Aorta (tissue), 5 donors: ENCODE results near the gene QSOX2. TPM values are rescaled to one million over a fixed set of nuclear protein-coding genes. Genes with fewer than 3 reads are reported as not detected.

ENCODE experiments used
- ATAC-seq: fragments of 200-7000 bp; cut with Tn5 transposase; one replicate; pipeline ENCODE4 v1.9.1; 2022; ENCODE audit warnings: moderate library complexity; ENCODE audit not compliant: low FRiP score
- DNase-seq, 2 donors: peaks; one replicate each; pipeline ENCODE4 v3.0.0-alpha.2; 2020
- H3K27ac ChIP-seq, 2 donors: one replicate each; pipeline ENCODE4 v1.5.1; 2013; ENCODE audit warnings: low read length in 2 of 2, mild to moderate bottlenecking in 2 of 2, moderate library complexity in 2 of 2, control low read depth in 1 of 2, inconsistent platforms in 1 of 2, low read depth in 1 of 2
- H3K27me3 ChIP-seq, 2 donors: one replicate each; pipeline ENCODE4 v1.6.1; 2013; ENCODE audit warnings: control low read depth in 1 of 2, low read length in 1 of 2, mild to moderate bottlenecking in 1 of 2, moderate library complexity in 1 of 2; ENCODE audit not compliant: insufficient read depth in 2 of 2, control insufficient read depth in 1 of 2
- H3K36me3 ChIP-seq, 2 donors: one replicate each; pipeline ENCODE4 v1.6.1; 2013; ENCODE audit warnings: control low read depth in 1 of 2, low read length in 1 of 2, mild to moderate bottlenecking in 1 of 2; ENCODE audit not compliant: insufficient read depth in 2 of 2, control insufficient read depth in 1 of 2
- H3K4me1 ChIP-seq, 2 donors: one replicate each; pipeline ENCODE4 v1.6.1; 2013; ENCODE audit warnings: low read length in 2 of 2, control low read depth in 1 of 2, mild to moderate bottlenecking in 1 of 2, moderate library complexity in 1 of 2; ENCODE audit not compliant: insufficient read depth in 2 of 2, control insufficient read depth in 1 of 2
- H3K4me3 ChIP-seq, 2 donors: one replicate each; pipeline ENCODE4 v1.5.1; 2013; ENCODE audit warnings: low read length in 2 of 2, control low read depth in 1 of 2, mild to moderate bottlenecking in 1 of 2
- H3K9me3 ChIP-seq: one replicate; pipeline ENCODE4 v1.6.1; 2013; ENCODE audit warnings: mild to moderate bottlenecking, low read length; ENCODE audit not compliant: control insufficient read depth
- WGBS, 2 donors: extraction: QIAGEN DNeasy Blood & Tissue Kit; methylation state at CpG; one replicate each; pipeline ENCODE4 v1.1.7; 2013; 5-methylcytosine and 5-hydroxymethylcytosine counted together
- intact Hi-C, 2 donors: fragments of 100-400 bp; cut with DNase I; formaldehyde crosslinking; loops; one replicate each; pipeline versions ENCODE4 v1.14.2 to v1.15.0; 2022
- polyA plus RNA-seq, 2 donors: library from polyadenylated mRNA; stranded (reverse); fragments of 200-250 nt; gene quantifications; one replicate each; pipeline ENCODE4 v1.2.3, GENCODE V29; 2013
- total RNA-seq, 2 donors: library from RNA; stranded (reverse); fragmentation: NEBNext Ultra II Directional; extraction: Animal tissue kit (Norgen Biotek cat#: 25700); gene quantifications; one replicate each; pipeline ENCODE4 v1.2.1, GENCODE V29; 2021
- donor health status: healthy with polysubstance abuse.
- donor health status: Bipolar disorder and iron deficiency.
- donor health status: DM: no; HTN: no; CAD: no.
- donor health status: DM: no; HTN: no; CAD: no.
- donor health status: DM: yes; HTN: yes; CAD: no.

Gene QSOX2
- total and polyA plus RNA-seq, 4 donors, result 1.0 to 7.9 (median 6.3) TPM

DNA sequence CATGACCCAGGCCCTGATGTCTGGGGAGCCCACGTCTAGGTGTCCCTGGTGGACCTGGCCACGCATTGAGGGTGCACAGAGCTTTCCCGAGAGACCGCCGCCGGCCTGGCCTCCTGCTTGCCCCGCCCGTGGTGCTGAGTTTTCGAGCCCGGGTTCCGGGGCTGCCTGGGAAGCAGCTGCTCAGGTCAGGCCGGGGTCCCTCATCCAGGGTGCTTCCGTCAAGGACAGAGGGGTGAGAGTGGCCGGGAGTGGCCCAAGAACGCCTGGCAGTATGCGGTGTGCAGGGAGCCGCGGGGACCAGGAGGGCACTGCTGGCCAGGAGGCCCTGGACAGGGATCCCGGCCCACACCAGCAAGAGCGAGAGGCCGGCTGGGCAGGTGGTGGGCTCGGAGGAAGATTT lies 38.7 kb upstream of the QSOX2 start:
- Histone ChIP-seq H3K27me3 (no peaks in the 10 kb centered on the region), H3K4me3 (no peak overlapping the region), H3K4me1 (no peaks in the 10 kb centered on the region), H3K36me3 (no peaks in the 10 kb centered on the region), H3K27ac (no peak overlapping the region), H3K9me3 (no peaks in the 10 kb centered on the region)
- 71% methylated on average over 22 of the region's 22 CpGs for WGBS, 2 donors
- no peak for DNase-seq
- intact Hi-C loops, result loop anchor here in 1 of 2 donors (10.0 kb wide), 1 partner anchor 110 kb away; no protein-coding TSS in a partner anchor
- ATAC-seq, result no peak

DNA sequence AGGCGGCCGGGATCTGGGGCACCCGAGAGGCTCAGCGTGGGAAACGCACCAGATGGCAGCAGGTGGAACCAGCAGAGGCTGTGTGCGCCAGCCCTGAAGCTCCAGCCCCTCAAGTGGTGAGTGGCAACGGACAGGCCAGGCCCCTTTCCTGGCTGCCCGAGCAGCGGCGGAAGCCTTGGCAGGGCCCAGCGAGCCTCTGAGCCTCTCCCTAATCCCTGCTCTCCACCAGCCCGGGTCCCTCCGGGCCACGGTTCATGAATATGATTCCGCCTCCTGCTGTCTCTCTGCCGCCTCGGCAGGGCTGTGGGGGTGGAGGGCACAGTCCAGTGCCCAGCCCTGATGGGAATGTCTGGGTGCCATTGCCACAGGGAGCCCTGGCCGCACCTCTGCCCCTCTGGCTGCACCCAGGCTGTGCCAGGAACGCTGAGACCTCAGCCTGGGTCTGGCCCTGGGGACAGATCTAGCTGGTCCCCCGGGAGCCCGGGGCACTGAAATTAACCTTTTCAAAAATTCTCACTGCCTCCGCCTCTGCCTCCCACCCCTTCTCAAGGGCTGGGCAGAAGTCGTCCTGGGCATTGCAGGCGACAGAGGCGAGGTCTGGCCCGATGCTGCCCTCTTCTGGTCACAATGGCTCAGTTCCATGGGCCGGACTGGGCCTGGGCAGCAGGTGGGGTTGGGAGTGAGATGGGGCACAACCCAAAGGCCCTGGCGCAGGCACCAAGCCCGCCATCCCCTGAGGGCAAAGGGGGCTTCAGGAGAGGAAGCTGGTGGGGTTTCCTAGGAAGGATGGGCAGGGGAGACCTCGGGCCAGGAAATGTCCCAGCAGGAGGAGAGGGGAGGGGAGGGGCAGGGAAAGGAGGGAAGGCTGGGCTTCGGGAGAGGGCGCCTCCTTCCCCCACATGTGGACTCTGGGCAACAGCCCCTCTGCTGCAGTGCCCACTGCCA lies 38.0 kb upstream of the QSOX2 start:
- peak overlapping the region in 1 of 2 donors; percentile 17 for H3K4me3 ChIP-seq
- no peaks in the 10 kb centered on the region for H3K4me1 ChIP-seq
- no peaks in the 10 kb centered on the region for H3K27me3 ChIP-seq
- peak overlapping the region in 1 of 2 donors; percentile 8 for H3K27ac ChIP-seq
- H3K36me3 ChIP-seq, result no peaks in the 10 kb centered on the region
- peak; percentile 90 for ATAC-seq
- no peaks in the 10 kb centered on the region for H3K9me3 ChIP-seq
- intact Hi-C loops, result loop anchor here in 1 of 2 donors (10.0 kb wide), 1 partner anchor 109 kb away; no protein-coding TSS in a partner anchor
- 1 to 3% methylated on average over 30 to 31 of the region's 32 CpGs for WGBS, 2 donors
- DNase-seq, result peak; percentile 84 to 93

DNA sequence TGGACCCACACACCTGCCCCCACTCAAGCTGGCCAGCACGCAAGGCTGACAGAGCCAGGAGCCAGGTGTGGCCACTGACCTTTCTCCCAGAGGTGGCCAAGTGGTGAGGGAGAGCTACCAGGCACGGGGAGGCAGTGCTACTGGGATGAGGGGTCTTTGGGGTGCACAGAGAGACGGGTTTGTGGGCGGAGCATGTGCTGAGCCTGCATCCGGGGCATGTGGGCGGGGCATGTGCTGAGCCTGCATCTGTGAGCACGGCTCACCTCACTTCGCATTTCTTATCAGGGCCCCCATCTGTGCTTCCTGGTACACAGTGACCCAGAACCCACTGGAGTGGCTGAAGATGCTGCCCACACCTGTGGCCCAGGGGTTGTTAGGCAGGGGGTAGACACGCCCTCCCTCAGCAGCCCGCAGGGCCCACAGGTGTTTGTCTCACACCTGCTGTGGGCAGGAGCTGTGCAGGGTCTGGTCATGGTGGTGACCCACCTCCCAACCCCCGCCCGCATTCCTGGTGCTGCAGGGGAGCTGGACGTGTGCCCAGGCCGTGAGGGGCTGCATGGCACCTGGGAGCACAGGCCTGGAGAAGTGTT lies 36.8 kb upstream of the QSOX2 start:
- H3K9me3 ChIP-seq, result no peaks in the 10 kb centered on the region
- DNase-seq (no peak), ATAC-seq (no peak)
- no peak overlapping the region for H3K4me3 ChIP-seq
- intact Hi-C loops, result loop anchor here in 1 of 2 donors (10.0 kb wide), 1 partner anchor 108 kb away; no protein-coding TSS in a partner anchor
- H3K4me1 ChIP-seq, result no peaks in the 10 kb centered on the region
- no peaks in the 10 kb centered on the region for H3K27me3 ChIP-seq
- H3K27ac ChIP-seq, result no peak overlapping the region
- H3K36me3 ChIP-seq, result no peaks in the 10 kb centered on the region
- 75 to 78% methylated on average over 14 of the region's 14 CpGs for WGBS, 2 donors

DNA sequence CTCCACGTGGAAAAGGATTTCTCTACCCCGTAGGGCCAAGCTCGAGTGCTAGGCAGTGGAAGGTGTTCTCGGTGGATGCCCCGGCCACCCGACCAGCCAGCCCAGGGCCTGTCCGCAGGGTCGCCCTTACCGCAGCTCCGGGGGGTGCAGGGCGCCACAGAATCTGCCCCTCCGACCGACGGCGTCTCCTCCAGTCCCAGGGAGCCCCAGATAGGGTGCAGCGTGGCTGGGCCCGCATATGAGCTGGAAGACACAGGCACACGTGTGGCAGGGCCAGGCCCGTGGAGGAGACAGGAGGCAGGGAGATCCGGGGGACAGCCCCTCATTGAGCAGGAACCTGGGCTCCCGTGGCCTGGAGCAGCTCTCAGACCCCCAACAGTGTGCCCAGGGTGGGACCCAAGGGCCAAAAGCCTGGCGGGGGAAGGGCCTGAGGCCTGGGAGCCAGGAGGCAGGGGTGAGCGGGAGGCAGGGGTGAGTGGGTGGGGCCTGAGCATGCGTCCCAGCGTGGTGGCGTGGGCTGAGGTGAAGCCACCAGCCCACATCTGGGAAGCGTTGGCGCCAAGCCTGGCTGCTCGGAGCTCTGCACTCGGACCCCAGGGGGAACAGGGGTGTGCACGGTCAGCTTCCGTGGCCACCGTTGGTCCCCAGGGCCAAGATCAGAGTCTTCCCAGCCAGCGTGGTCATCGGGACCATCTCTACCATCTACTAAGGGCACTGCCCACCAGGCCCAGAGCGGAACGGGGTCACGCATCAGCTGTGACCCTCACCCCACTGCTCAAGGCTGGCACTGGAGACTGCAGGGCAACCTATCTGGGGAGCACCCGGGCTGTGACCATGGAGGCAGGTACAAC lies 36.0 kb upstream of the QSOX2 start:
- no peak for ATAC-seq
- Histone ChIP-seq H3K27me3 (no peaks in the 10 kb centered on the region), H3K27ac (no peak overlapping the region), H3K9me3 (no peaks in the 10 kb centered on the region), H3K36me3 (no peaks in the 10 kb centered on the region), H3K4me1 (no peaks in the 10 kb centered on the region), H3K4me3 (no peak overlapping the region)
- WGBS, 2 donors, result 91 to 92% methylated on average over 39 of the region's 39 CpGs
- intact Hi-C loops, result loop anchor here in 1 of 2 donors (10.0 kb wide), 1 partner anchor 107 kb away; no protein-coding TSS in a partner anchor
- no peak for DNase-seq

DNA sequence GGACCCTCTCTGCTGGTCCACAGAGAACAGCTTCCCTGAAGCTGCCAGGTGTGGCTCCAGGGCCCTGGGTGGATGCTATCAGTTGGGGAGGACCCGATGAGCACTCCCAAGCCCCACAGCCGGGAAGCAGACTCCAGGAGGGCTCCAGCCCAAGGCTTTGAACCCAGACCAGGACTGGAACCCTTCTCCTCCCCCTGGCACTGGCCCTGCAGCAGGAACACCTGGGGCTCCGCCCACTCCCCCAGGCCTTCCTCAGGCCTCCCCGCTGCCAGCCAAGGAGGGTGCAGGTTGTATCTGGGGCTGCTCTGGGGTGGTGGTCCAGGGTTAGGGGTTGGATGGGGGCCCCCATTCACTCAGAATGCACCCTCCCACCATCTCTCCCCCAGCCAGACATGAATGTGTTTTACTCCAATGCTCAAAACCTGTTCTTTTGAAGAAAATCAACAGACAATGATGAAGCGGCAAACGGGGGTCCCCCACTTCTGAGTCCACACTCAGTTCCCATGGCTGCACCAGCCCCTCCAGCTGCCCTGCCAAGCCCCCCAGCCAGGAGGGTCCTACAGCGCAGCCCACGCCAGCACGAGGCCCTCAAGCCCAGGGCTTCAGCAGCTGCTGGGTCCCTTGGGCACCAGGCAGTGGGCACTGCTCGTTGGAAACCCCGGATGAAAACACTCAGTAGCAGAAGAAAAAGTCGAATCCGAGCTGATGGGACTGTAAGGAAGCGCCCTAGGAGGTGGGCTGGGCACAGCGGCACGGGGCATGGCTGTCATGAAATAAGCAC lies 35.1 kb upstream of the QSOX2 start:
- Histone ChIP-seq H3K4me3 (no peak overlapping the region), H3K27me3 (no peaks in the 10 kb centered on the region), H3K36me3 (no peaks in the 10 kb centered on the region), H3K9me3 (no peaks in the 10 kb centered on the region), H3K4me1 (no peaks in the 10 kb centered on the region), H3K27ac (no peak overlapping the region)
- no peak for DNase-seq
- ATAC-seq, result no peak
- intact Hi-C loops, result loop anchor here in 1 of 2 donors (10.0 kb wide), 1 partner anchor 106 kb away; no protein-coding TSS in a partner anchor
- WGBS, 2 donors, result 90% methylated on average over 16 of the region's 16 CpGs

DNA sequence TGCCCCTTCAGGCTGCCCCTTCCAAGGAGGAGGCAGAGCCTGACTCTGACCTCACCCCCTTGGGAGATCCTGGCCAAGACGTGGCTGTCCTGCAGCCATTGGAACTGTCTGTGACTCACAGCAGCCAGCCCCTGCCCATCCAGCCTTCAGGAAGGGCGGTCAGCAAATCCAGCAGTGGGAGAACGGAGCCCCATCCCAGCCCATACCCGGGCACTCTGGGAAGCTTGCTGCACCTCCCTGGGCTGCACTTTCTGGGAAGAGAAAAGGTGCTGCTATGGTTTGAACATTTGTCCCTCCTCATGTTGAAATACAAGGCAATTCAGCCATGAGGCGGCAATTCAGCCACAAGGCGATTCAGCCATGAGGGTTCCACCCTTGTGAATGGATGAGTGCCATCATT lies 33.9 kb upstream of the QSOX2 start:
- DNase-seq, result no peak
- H3K27me3 ChIP-seq, result no peaks in the 10 kb centered on the region
- ATAC-seq, result no peak
- no peak overlapping the region for H3K4me3 ChIP-seq
- intact Hi-C loops, result no loop called here
- H3K9me3 ChIP-seq, result no peaks in the 10 kb centered on the region
- no peaks in the 10 kb centered on the region for H3K36me3 ChIP-seq
- WGBS, 2 donors, result 87 to 91% methylated on average over 6 of the region's 6 CpGs
- H3K27ac ChIP-seq, result no peak overlapping the region
- H3K4me1 ChIP-seq, result no peaks in the 10 kb centered on the region

DNA sequence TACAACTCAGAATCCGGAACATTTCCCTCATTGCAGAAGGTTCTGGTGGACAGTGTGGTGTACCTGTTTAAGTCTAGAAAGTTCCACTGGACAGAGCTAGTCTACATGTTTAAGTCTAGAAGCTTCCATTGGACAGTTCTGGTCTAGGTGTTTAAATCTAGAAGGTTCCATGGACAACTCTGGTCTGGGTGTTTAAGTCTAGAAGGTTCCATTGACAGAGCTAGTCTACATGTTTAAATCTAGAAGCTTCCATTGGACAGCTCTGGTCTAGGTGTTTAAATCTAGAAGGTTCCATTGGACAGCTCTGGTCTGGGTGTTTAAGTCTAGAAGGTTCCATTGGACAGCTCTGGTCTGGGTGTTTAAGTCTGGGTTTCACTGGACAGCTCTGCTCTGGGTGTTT lies 33.3 kb upstream of the QSOX2 start:
- 91 to 96% methylated on average over 1 of the region's 1 CpG for WGBS, 2 donors
- intact Hi-C loops, result no loop called here
- Histone ChIP-seq H3K4me3 (no peak overlapping the region), H3K27me3 (no peaks in the 10 kb centered on the region), H3K4me1 (no peaks in the 10 kb centered on the region), H3K9me3 (no peaks in the 10 kb centered on the region), H3K27ac (no peak overlapping the region), H3K36me3 (no peaks in the 10 kb centered on the region)
- DNase-seq, result no peak
- no peak for ATAC-seq

DNA sequence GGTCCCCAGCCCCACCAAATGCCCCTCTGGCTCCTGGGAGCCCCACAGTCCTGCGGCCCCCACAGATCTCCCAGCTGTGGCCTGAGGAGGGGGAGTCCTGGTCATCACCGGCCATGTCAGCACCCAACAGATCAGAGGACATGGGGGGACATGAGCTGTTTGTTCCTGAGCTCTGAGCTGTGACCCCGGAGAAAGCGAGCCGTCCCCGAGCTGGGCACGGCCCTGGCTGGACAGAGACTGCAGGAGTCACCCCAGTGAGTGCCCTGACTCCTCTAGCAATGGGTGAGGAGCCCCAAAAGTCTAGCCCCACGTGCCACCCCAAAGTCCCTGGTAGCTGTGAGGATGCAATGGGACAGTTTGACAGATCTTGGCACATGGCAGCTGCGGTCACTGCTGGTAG lies 32.6 kb upstream of the QSOX2 start:
- WGBS, 2 donors, result 87 to 91% methylated on average over 9 of the region's 9 CpGs
- H3K4me3 ChIP-seq, result no peak overlapping the region
- no peaks in the 10 kb centered on the region for H3K9me3 ChIP-seq
- DNase-seq (no peak), ATAC-seq (no peak)
- no peaks in the 10 kb centered on the region for H3K27me3 ChIP-seq
- H3K36me3 ChIP-seq, result no peaks in the 10 kb centered on the region
- intact Hi-C loops, result no loop called here
- H3K4me1 ChIP-seq, result no peaks in the 10 kb centered on the region
- H3K27ac ChIP-seq, result no peak overlapping the region
